Measurements from ENCODE around the gene GP5. TPM values are rescaled to one million over a fixed set of nuclear protein-coding genes. Genes with fewer than 3 reads are reported as not detected.

Gene GP5
- polyA plus RNA-seq, 4 donors: 0.56 to 0.71 (median 0.61) TPM

- DNase-seq (ENCODE audit: low read depth in 4 of 4, low spot score in 2 of 4): no peak
These were observed 46.3 kb downstream of the GP5 start for GRCh38 chr3:194352667-194353246.

DNA sequence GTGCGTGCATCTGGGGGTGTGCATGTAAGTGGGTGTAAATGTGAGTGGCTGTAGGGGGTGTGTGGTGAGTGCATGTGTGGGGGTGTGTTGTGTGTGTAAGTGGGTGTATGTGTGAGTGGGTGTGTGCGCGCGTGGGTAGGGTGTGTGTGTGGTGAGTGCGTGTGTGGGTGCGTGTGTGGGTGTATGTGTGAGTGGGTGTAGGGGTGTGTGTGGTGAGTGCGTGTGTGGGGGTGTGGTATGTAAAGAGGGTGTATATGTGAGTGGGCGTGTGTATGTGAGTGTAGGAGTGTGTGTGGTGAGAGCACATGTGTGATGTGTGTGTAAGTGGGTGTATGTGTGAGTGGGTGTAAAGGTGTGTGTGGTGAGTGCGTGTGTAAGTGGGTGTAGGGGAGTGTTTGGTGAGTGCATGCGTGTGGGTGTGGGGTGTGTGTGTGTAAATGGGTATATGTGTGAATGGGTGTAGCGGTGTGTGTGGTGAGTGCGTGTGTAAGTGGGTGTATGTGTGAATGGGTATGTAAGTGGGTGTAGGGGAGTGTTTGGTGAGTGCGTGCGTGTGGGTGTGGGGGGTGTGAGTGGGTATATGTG, 47.0 kb downstream of the GP5 start:
- DNase-seq (ENCODE audit: low read depth in 4 of 4, low spot score in 2 of 4): no peak

DNA sequence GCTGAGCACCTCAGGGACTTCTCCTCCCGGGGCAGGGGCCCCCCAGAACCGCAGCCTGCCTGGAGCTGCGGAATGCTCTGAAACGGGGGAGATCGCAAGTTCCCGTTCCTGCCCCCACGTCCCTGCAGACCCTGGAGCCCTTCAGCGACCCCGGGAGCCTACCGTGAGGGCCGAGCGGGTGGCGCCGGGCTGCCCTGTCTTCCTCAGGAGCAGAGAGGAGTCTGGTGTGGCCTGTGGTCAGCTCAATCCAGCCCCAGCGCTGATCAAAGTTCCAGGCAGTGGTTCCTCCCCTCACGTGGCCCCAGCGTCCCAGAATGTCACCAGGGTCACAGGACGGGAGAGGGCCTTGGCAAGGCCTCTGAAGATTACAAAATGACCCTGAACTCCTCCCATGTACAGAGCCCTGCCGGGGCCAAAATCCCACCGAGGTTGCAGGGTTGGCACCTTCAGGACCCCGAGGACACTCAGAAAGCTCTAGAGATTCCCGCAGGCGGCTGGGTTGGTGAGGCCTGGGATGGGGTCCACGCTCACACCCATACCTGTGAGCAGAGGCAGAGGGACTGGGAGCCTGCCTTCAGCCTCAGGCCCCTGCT, 47.9 kb downstream of the GP5 start, which contains the start of gene CPN2:
Gene CPN2 (minus strand): TSS at position 249 of the 593 bp plus-strand sequence. CDS start 8,626 bp downstream, outside the sequence.
- no peak for DNase-seq (ENCODE audit: low read depth in 4 of 4, low spot score in 2 of 4)

DNA sequence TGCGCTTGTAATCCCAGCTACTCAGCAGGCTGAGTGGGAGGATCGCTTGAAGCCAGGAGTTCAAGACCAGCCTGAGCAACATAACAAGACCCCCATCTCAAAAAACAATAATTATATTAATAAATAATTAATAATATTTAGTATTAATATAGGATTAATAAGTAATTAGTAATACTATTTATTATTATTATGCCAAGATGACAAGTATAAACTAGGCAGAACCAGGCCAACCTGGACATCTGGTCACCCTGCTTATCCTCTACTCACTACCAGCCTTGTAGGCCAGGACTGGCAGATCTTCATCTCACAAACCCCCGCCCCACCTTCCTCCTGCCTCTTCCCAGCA, 48.4 kb downstream of the GP5 start:
- DNase-seq (ENCODE audit: low read depth in 4 of 4, low spot score in 2 of 4): no peak

DNA sequence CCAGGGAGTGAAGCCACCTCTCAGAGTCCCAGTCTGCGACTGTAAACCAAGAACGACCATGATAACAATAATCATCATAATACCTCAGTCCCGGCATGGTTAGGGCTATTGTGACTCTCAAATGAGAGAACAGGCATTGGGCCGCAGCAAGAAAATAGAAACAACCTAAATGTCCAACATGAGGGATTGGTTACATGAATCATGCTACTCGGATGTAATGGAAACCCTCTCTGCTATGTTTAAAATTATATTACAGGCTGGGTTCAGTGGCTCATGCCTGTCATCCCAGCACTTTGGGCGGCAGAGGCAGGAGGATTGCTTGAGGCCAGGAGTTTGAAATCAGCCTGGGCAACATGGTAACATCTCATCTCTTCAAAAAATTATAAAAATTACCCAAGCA, 50.7 kb downstream of the GP5 start:
- no peak for DNase-seq (ENCODE audit: low read depth in 4 of 4, low spot score in 2 of 4)

DNA sequence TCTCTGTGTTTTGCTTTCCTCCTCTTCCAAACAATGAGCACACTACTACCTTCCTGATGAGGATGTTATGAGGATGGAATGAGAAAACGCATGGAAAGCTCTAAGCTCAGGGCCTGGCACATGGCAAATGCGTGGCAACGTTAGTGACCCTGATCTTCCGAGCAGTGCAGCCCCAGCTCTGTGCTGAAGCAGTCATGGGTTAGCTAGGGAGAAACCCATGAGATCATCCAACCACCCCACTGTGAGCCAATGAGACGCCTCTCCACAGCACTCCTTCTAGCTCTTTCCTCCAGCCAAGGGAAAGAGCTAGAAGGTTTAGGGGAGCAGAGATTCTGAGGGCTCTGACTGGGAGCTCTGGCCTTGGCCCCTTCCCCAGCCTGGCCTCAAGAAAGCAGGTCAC, 52.4 kb downstream of the GP5 start:
- no peak for DNase-seq (ENCODE audit: low read depth in 4 of 4, low spot score in 2 of 4)

DNA sequence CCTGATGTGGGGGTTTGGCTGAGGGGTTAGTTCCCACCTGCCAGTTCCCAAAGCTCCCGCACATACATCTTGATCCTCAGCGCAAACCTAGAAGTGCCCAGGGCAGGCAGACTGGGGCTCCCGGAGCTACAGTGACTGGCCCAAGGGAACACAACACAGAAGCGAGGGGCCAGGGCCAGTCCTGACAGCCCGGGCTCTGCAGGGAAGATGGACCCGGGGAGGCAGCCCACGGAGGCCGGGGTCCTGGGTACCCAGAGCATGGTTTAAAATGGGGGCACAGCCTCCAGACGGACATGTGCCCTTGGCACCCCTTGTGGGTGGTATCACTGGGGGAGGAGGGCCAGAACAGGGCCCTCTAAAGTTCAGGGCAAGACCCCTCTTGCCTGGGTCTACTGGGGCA, 53.0 kb downstream of the GP5 start:
- no peak for DNase-seq (ENCODE audit: low read depth in 4 of 4, low spot score in 2 of 4)

Other genes starting within 250 kb of the GP5 start
- gene CPN2, start 47.9 kb downstream of the GP5 start, polyA plus RNA-seq (ENCODE audit: insufficient read length in 4 of 4): under 1 TPM; 0.19 to 0.88 (median 0.67) TPM
- under 1 TPM in 2 of 4 donors, not detected in 2; 0.04 to 0.11 TPM for gene LRRC15, start 29.5 kb downstream of the GP5 start, polyA plus RNA-seq (ENCODE audit: insufficient read length in 4 of 4)
- gene ATP13A3, start 87.7 kb upstream of the GP5 start, polyA plus RNA-seq (ENCODE audit: insufficient read length in 4 of 4): 100 to 1,000 TPM in 1 of 4 donors, 10 to 100 TPM in 3; 84.8 to 124 (median 91.5) TPM
- gene TMEM44, start 234.2 kb upstream of the GP5 start, polyA plus RNA-seq (ENCODE audit: insufficient read length in 4 of 4): 10 to 100 TPM; 14.6 to 23.6 (median 20.5) TPM